GM19468 (cell line): ENCODE measurements around the gene MYO5B.
"Not testable (repeated sequence)": the region's sequence is repeated elsewhere in the genome, so short reads cannot be mapped to it uniquely, and the experiment has no call there.

Experiments used
- ATAC-seq: cut with Tn5 transposase; IDR thresholded peaks from one replicate; pipeline ENCODE4 v1.9.1; 2021; ENCODE audit warnings: mild to moderate bottlenecking, moderate library complexity, moderate number of reproducible peaks; ENCODE audit not compliant: unreplicated experiment; ENCODE audit errors: extremely low read depth

The MYO5B gene

DNA sequence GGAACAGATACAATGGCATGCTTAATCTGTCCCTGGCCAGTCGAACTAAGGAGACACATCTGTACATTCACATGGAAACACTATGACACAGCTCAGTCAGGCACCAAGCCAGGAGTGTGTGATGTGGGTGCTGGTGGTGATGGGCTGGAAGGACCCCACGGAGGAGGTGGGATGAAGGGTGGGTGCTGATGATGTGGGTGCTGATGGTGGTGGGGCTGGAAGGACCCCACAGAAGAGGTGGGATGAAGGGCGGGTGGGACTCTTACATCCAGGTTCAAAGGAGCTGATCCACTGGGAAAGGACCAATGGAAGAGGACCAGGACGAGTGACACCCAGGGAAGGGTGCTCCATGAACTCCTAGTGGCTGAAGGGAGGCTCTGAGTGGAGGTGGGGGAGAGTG, 346.8 kb downstream of the MYO5B start:
- ATAC-seq = no peak

GRCh38 chr18:49847524-49847923, 347.4 kb downstream of the MYO5B start:
- no peak for ATAC-seq

DNA sequence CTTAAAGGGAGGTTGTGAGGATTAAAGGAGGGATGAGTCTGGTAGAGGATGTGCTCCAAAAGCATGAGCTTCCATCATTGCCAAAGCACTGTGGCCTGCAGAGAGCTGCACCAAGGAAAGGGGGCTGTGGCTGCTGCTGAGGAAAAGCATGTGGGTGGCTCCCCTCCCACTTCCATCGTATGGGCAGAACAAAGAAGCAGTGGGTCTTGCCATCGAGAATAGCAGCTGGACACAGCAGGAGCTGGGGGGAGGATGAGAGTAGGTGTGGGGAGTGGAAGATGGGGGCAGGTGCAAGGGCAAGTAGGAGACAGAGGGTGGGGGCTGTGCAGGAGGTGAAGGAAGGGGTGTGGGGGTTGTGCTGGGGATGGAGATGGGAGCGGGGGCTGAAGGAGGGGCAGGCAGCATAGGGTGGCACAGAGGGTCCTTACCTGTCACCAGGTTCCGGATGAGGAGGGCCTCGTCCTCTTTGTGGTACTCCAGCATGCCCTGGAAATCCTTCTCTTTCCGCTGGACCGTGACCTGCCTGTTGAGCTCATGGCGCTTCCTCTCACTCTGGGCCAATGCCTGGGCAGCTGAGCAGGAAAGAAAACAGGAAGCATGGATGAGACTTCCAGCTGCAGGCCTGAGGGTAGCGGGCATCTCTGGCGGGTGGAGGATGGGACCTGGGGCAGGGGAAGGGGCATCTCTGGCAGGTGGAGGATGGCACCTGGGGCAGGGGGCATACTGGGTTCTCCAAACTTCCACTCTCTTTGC, 348.1 kb downstream of the MYO5B start:
- no peak for ATAC-seq

GRCh38 chr18:49846361-49846662, 348.6 kb downstream of the MYO5B start:
- ATAC-seq = no peak

- ATAC-seq = no peak
Observed at GRCh38 chr18:49845629-49846360, 349.2 kb downstream of the MYO5B start.

GRCh38 chr18:49844903-49845302, 350.0 kb downstream of the MYO5B start:
- no peak for ATAC-seq

DNA sequence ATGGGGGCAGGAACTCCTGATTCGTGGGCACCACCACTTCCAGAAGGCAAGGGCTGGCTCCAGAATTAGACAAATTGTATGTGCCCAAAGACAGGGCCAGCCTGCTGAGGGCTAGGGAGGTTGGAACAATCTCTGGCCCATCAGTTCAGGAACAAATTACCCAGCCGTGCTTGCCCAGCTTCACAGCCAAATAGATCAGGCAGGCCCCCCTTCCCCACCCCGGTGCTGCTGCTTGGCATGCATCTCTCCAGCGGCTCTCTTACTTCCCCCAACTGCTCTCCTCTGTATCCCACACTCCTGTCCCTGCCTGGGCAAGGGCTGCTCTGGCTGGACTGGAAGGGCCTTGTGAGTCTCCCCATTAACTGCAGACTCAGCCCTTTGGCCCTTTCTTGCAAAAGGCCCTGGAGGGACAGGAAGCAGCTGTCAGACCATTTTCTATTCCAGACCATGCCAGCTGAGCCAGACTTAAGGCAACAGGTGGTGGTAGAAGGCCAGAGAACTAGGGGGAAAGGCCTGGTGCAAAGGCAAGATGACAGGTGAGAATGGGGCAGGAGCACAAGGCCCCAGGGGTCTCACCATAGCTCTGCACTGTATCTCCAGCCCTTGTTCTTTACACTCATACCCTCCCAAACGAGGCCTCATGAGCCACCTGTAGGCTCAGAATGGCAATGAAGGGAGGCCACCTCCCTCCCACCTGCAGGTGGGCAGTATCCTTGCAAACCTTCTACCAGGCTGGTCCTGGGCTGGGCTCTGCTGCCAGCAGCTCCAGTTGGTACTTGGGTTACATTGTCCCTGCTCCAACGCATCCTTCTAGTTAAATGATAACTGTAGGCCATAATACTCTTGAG, 350.9 kb downstream of the MYO5B start:
- no peak for ATAC-seq

DNA sequence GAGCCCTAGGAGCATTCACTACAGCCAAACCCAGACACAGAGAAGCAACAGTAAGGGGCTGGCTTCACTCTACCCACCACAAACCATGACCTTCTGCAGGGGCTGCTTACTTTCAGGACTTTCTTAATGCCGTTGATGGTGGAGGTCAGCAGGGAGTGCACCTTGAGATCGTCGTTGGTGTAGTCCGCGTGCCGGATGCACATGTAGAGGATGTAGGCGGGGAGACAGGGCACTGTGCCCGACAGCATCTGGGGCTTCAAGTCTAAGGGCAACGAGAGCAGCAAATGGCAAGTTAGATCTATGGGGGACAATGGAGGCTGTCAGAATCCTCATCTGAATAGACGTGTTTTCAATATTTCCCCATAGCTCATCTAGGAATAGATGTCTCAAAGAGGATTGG, 351.8 kb downstream of the MYO5B start:
- no peak for ATAC-seq

DNA sequence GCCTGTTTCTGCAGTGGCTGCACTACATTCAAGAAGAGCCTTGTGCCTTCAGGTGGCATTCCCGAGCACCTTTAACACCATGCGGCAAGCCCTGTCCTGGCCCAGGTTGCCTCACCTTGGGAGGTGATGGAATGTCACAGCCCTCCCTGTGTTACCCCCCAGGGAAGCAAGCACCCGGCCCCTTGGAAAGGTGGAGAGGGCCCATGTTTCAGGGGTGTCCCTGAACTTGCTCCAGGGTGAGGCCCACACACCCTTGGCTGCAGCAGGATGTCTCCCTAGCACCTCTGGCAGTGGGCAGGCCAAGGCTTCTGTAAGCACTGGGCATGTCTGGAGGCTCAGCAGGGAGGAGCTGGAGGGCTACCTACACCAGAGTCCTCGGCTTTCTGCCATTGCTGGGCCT, 352.3 kb downstream of the MYO5B start:
- no peak for ATAC-seq

- no peak for ATAC-seq
Observed at GRCh38 chr18:49841236-49842217, 353.4 kb downstream of the MYO5B start.

- ATAC-seq = no peak
Observed at GRCh38 chr18:49839012-49839411, 355.9 kb downstream of the MYO5B start.

- no peak for ATAC-seq
Observed at GRCh38 chr18:49838381-49838780, 356.6 kb downstream of the MYO5B start.

DNA sequence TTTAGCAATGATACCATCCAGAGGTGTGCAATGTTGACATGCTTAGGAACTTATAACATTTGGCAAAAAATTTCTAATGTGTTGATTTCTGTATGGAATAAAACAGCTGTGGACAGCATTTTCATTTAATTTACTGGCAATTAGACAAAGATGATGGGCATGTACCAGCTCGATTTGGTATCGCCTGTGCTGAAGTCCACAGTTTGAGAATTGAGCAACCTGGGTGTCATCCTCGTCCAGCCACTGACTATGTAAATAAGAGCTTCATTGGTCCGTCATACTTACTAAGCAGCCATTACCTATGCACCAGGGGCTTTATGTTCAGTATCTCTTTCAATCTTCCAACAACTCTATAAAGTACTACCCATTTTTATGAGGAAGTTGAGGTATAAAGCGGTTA, 357.1 kb downstream of the MYO5B start:
- ATAC-seq = no peak

- ATAC-seq = not testable (repeated sequence)
Observed at GRCh38 chr18:49837316-49837835, 357.6 kb downstream of the MYO5B start.

GRCh38 chr18:49835405-49835804, 359.5 kb downstream of the MYO5B start:
- no peak for ATAC-seq

DNA sequence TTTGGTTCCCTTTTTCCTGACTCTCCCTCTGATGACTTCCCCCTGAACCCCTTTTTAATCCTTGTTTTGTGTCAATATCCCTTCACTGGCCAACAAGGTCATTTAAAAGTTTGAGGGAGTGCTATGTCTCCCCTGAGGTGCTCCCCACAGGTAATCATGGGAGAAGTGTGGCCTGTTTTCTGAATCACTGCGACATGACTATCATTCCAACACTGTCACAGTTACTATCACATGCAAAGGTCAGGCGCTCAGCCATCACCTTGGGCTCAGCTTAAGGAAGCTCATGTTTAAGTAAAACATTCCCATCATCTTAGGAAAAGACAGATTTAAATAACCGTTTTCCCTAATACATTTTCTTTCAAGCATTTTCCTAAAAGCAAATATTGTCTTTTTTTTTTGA, 360.7 kb downstream of the MYO5B start:
- no peak for ATAC-seq

GRCh38 chr18:49833814-49834213, 361.1 kb downstream of the MYO5B start:
- ATAC-seq = no peak

DNA sequence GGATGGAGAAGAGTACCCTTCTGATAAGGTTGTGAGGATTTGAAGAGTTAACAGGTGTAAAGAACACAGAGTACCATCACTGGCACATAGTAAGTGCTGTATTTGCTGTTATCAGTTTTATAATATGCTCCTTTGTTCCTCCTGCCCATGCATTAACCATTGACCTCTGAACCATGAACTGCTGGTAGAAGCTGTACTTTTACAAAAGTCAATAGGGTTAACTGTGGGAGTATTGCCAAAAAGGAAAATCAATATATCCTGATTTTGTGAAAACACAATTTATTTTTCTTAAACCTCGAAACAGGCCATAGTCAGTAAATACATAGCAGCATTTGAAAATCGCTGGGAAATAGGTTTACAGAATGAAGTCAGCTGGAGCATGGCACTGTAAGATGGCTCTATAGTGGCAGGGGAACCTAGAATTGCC, 362.7 kb downstream of the MYO5B start:
- ATAC-seq = no peak

DNA sequence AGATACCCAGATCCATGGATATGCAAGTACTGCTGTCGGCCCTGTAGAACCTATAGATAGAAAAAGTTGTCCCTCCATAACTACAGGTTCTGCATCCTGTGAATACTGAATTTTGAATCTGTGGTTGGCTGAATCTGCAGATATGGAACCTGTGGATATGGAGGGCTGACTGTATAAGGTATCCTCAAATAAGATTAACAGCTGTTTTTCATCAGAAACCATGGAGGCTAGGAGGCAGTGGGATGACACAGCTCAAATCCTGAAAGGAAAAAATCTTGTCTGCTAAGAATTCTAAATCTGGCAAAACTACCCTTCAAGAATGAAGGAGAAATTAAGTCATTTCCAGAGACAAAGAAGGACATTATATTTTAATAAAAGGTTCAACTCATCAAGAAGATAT, 367.0 kb downstream of the MYO5B start:
- no peak for ATAC-seq
